H9 (cell line): Measurements from ENCODE around the gene SCNN1G. TPM values are rescaled to one million over a fixed set of nuclear protein-coding genes. Genes with fewer than 3 reads are reported as not detected.
"Not testable (repeated sequence)": the region's sequence is repeated elsewhere in the genome, so short reads cannot be mapped to it uniquely, and the experiment has no call there.

Experiments
- DNase-seq: peaks from one replicate; pipeline ENCODE4 v3.0.0-alpha.2; 2017
- H2AFZ ChIP-seq: one replicate; pipeline ENCODE4 v1.6.1; 2013; ENCODE audit warnings: mild to moderate bottlenecking, low read length, control low read depth, moderate library complexity
- H2AK5ac ChIP-seq: 2 replicates; pipeline ENCODE4 v1.6.1; 2013; ENCODE audit warnings: low read length, control low read depth, mixed read lengths; ENCODE audit not compliant: insufficient read length
- H2BK120ac ChIP-seq: one replicate; pipeline ENCODE4 v1.6.1; 2013; ENCODE audit warnings: low read depth, mild to moderate bottlenecking, low read length, control low read depth, inconsistent platforms; ENCODE audit not compliant: poor library complexity, severe bottlenecking
- H2BK12ac ChIP-seq: 2 replicates; pipeline ENCODE4 v1.6.1; 2013; ENCODE audit warnings: low read length, control low read depth, mixed read lengths, low read depth; ENCODE audit not compliant: insufficient read length
- H2BK15ac ChIP-seq: 2 replicates; pipeline ENCODE4 v1.6.1; 2013; ENCODE audit warnings: low read depth, low read length, control low read depth
- H2BK20ac ChIP-seq: one replicate; pipeline ENCODE4 v1.6.1; 2013; ENCODE audit warnings: low read depth, mild to moderate bottlenecking, low read length, control low read depth, inconsistent platforms; ENCODE audit not compliant: poor library complexity, severe bottlenecking
- H2BK5ac ChIP-seq: 2 replicates; pipeline ENCODE4 v1.6.1; 2013; ENCODE audit warnings: low read length, control low read depth, mixed read lengths; ENCODE audit not compliant: insufficient read length
- H3K14ac ChIP-seq: 2 replicates; pipeline ENCODE4 v1.6.1; 2013; ENCODE audit warnings: low read length, control low read depth; ENCODE audit not compliant: insufficient read depth
- H3K18ac ChIP-seq: 2 replicates; pipeline ENCODE4 v1.6.1; 2013; ENCODE audit warnings: low read depth, mild to moderate bottlenecking, mixed read lengths, low read length, control low read depth; ENCODE audit not compliant: insufficient read length
- H3K23ac ChIP-seq: 2 replicates; pipeline ENCODE4 v1.6.1; 2013; ENCODE audit warnings: low read length, control low read depth, mixed read lengths, low read depth; ENCODE audit not compliant: insufficient read length
- H3K23me2 ChIP-seq: 2 replicates; pipeline ENCODE4 v1.6.1; 2013; ENCODE audit warnings: low read depth, mild to moderate bottlenecking, mixed read lengths, low read length, control low read depth; ENCODE audit not compliant: insufficient read length, poor library complexity, severe bottlenecking
- H3K27ac ChIP-seq: 2 replicates; pipeline ENCODE4 v1.5.1; 2013; ENCODE audit warnings: low read length, control low read depth, mixed read lengths, low read depth; ENCODE audit not compliant: insufficient read length
- H3K27me3 ChIP-seq: 2 replicates; pipeline ENCODE4 v1.6.1; 2013; ENCODE audit warnings: low read length, control low read depth, inconsistent platforms; ENCODE audit not compliant: insufficient read depth
- H3K4ac ChIP-seq: 2 replicates; pipeline ENCODE4 v1.6.1; 2013; ENCODE audit warnings: low read depth, mild to moderate bottlenecking, control low read depth, inconsistent platforms, low read length, moderate library complexity
- H3K4me1 ChIP-seq: 2 replicates; pipeline ENCODE4 v1.6.1; 2013; ENCODE audit warnings: low read length, control low read depth, inconsistent platforms; ENCODE audit not compliant: insufficient read depth
- H3K4me2 ChIP-seq: 2 replicates; pipeline ENCODE4 v1.6.1; 2013; ENCODE audit warnings: low read length, control low read depth, mixed read lengths; ENCODE audit not compliant: insufficient read length, insufficient read depth
- H3K56ac ChIP-seq: 2 replicates; pipeline ENCODE4 v1.6.1; 2013; ENCODE audit warnings: low read depth, mild to moderate bottlenecking, mixed read lengths, low read length, control low read depth; ENCODE audit not compliant: insufficient read length
- H3K79me1 ChIP-seq: 2 replicates; pipeline ENCODE4 v1.6.1; 2013; ENCODE audit warnings: low read depth, mild to moderate bottlenecking, moderate library complexity, low read length, control low read depth, inconsistent platforms; ENCODE audit not compliant: insufficient read depth, poor library complexity, severe bottlenecking
- H3K79me2 ChIP-seq: 2 replicates; pipeline ENCODE4 v1.6.1; 2013; ENCODE audit warnings: low read length, control low read depth, inconsistent platforms; ENCODE audit not compliant: insufficient read depth
- H3K9ac ChIP-seq: 2 replicates; pipeline ENCODE4 v1.6.1; 2013; ENCODE audit warnings: low read length, control low read depth, mixed read lengths; ENCODE audit not compliant: insufficient read length; ENCODE audit errors: extremely low read depth
- H3K9me3 ChIP-seq: one replicate; pipeline ENCODE4 v1.6.1; 2013; ENCODE audit warnings: low read depth, low read length, inconsistent platforms; ENCODE audit not compliant: control insufficient read depth
- H3T11ph ChIP-seq: one replicate; pipeline ENCODE4 v1.6.1; 2013; ENCODE audit warnings: mild to moderate bottlenecking, low read length, control low read depth, inconsistent platforms
- H4K20me1 ChIP-seq: one replicate; pipeline ENCODE4 v1.6.1; 2013; ENCODE audit not compliant: control insufficient read depth, insufficient read length, insufficient read depth
- H4K5ac ChIP-seq: 2 replicates; pipeline ENCODE4 v1.6.1; 2013; ENCODE audit warnings: low read depth, mild to moderate bottlenecking, mixed read lengths, low read length, control low read depth; ENCODE audit not compliant: insufficient read length
- H4K8ac ChIP-seq: replicated peaks from 2 replicates; pipeline ENCODE4 v1.6.1; 2013; ENCODE audit warnings: low read length, control low read depth, mixed read lengths, low read depth; ENCODE audit not compliant: insufficient read length
- H4K91ac ChIP-seq: 2 replicates; pipeline ENCODE4 v1.6.1; 2013; ENCODE audit warnings: low read depth, mild to moderate bottlenecking, moderate library complexity, mixed read lengths, low read length, control low read depth; ENCODE audit not compliant: insufficient read length
- H3K27ac Mint-ChIP-seq, 3 experiments: 2 replicates in 2 of 3; 3 replicates in 1 of 3; pipeline ENCODE4 v1.8.0; 2020 to 2021; ENCODE audit warnings: mixed read lengths in 3 of 3, mild to moderate bottlenecking in 1 of 3, moderate library complexity in 1 of 3
- H3K27me3 Mint-ChIP-seq: 2 replicates; pipeline ENCODE4 v1.8.0; 2021; ENCODE audit warnings: low read depth, mild to moderate bottlenecking, moderate library complexity, mixed read lengths
- H3K36me3 Mint-ChIP-seq, 3 experiments: 2 replicates in 2 of 3; 3 replicates in 1 of 3; pipeline ENCODE4 v1.8.0; 2020 to 2021; ENCODE audit warnings: low read depth in 3 of 3, mixed read lengths in 3 of 3; ENCODE audit not compliant: insufficient read depth in 1 of 3
- H3K4me1 Mint-ChIP-seq, 2 experiments: 2 replicates each; pipeline ENCODE4 v1.8.0; 2020; ENCODE audit warnings: mixed read lengths in 2 of 2
- H3K4me3 Mint-ChIP-seq, 2 experiments: 2 replicates in 1 of 2; 3 replicates in 1 of 2; pipeline ENCODE4 v1.8.0; 2020 to 2021; ENCODE audit warnings: mild to moderate bottlenecking in 2 of 2, mixed read lengths in 2 of 2, moderate library complexity in 1 of 2
- H3K9me3 Mint-ChIP-seq, 2 experiments: 2 replicates in 1 of 2; 3 replicates in 1 of 2; pipeline ENCODE4 v1.8.0; 2020; ENCODE audit warnings: mild to moderate bottlenecking in 2 of 2, mixed read lengths in 2 of 2, moderate library complexity in 1 of 2
- WGBS: extraction: QIAGEN DNeasy Blood & Tissue Kit; methylation state at CpG from one replicate; pipeline ENCODE4 v1.1.7; 2013; ENCODE audit warnings: missing lambda C conversion rate, low lambda C conversion rate, mixed read lengths; ENCODE audit not compliant: insufficient read length; ENCODE audit errors: extremely low coverage; 5-methylcytosine and 5-hydroxymethylcytosine counted together
- total RNA-seq: library from RNA; stranded (reverse); gene quantifications from 2 replicates; pipeline ENCODE4 v1.2.1, GENCODE V29; 2021
- TF ChIP-seq, protein P1 (sequence below): fragments of 200-600 bp; sonication (generic); conservative IDR thresholded peaks from 3 replicates; pipeline ENCODE4 v1.8.0; 2021; ENCODE audit warnings: antibody characterized with exemption, mild to moderate bottlenecking

SCNN1G gene
- total RNA-seq, 1 experiment from 2014 or later = 0.74 TPM

GRCh38 chr16:23252310-23252709, 69.8 kb downstream of the SCNN1G start:
- Histone ChIP-seq H3K18ac (no peak overlapping the region), H2BK120ac (no peak overlapping the region), H3K4ac (no peak overlapping the region), H3K27ac (no peak overlapping the region), H3K27me3 (no peaks in the 10 kb centered on the region), H4K91ac (no peak overlapping the region), H2BK20ac (no peak overlapping the region), H3K23ac (no peak overlapping the region), H3K14ac (no peak overlapping the region), H4K20me1 (no peaks in the 10 kb centered on the region), H4K8ac (no peak overlapping the region), H3K9me3 (no peaks in the 10 kb centered on the region), H3K79me2 (no peaks in the 10 kb centered on the region), H3K23me2 (no peaks in the 10 kb centered on the region), H3T11ph (no peak overlapping the region), H3K56ac (no peak overlapping the region), H2BK5ac (no peak overlapping the region), H4K5ac (no peak overlapping the region), H3K9ac (no peak overlapping the region), H2AFZ (no peak overlapping the region), H2BK15ac (no peak overlapping the region), H3K79me1 (no peaks in the 10 kb centered on the region), H2BK12ac (no peak overlapping the region), H2AK5ac (no peak overlapping the region), H3K4me2 (no peak overlapping the region), H3K4me1 (no peaks in the 10 kb centered on the region)
- Mint-ChIP-seq H3K4me1 (no peaks in the 10 kb centered on the region), H3K4me3 (no peak overlapping the region), H3K36me3 (no peaks in the 10 kb centered on the region; a peak in 2 of 7 replicates), H3K9me3 (peaks cover 10 to 13% of the 10 kb centered on the region in 2 experiments; a peak in 4 of 5 replicates), H3K27me3 (no peaks in the 10 kb centered on the region; the same call in 1 of the 2 replicates), H3K27ac (no peak overlapping the region)
- DNase-seq = no peak
- no CpG with 5 or more reads among the region's 5 CpGs for WGBS
- TF ChIP-seq, protein P1, sequence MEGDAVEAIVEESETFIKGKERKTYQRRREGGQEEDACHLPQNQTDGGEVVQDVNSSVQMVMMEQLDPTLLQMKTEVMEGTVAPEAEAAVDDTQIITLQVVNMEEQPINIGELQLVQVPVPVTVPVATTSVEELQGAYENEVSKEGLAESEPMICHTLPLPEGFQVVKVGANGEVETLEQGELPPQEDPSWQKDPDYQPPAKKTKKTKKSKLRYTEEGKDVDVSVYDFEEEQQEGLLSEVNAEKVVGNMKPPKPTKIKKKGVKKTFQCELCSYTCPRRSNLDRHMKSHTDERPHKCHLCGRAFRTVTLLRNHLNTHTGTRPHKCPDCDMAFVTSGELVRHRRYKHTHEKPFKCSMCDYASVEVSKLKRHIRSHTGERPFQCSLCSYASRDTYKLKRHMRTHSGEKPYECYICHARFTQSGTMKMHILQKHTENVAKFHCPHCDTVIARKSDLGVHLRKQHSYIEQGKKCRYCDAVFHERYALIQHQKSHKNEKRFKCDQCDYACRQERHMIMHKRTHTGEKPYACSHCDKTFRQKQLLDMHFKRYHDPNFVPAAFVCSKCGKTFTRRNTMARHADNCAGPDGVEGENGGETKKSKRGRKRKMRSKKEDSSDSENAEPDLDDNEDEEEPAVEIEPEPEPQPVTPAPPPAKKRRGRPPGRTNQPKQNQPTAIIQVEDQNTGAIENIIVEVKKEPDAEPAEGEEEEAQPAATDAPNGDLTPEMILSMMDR = no peak

DNA sequence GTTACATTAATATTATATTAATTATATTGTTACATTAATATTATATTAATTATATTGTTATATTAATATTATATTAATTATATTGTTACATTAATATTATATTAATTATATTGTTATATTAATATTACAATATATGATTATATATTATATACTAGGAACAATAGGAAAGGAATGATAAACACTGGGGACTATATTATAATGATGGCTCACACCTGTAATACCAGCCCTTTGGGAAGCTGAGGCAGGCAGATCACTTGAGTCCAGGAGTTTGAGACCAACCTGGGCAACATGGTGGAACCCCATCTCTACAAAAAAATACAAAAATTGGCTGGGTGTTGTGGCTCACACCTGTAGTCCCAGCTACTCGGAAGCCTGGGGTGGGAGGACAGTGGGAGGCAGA, 71.1 kb downstream of the SCNN1G start:
- H3K36me3 Mint-ChIP-seq, H3K23ac ChIP-seq, H3K9ac ChIP-seq, H4K91ac ChIP-seq, H3K4ac ChIP-seq, H3K4me1 Mint-ChIP-seq, H3K4me1 ChIP-seq, H4K8ac ChIP-seq, H3K23me2 ChIP-seq, H3K79me2 ChIP-seq, H2BK20ac ChIP-seq, H3K4me2 ChIP-seq, H3K27ac Mint-ChIP-seq, H2BK15ac ChIP-seq, H3K79me1 ChIP-seq, H3K9me3 ChIP-seq, H3K27ac ChIP-seq, H2AK5ac ChIP-seq, H3K14ac ChIP-seq, H2BK5ac ChIP-seq, H3K56ac ChIP-seq, H3K4me3 Mint-ChIP-seq, H2BK120ac ChIP-seq, H3K27me3 ChIP-seq, H3K18ac ChIP-seq, H4K20me1 ChIP-seq, H3K27me3 Mint-ChIP-seq, H4K5ac ChIP-seq, H2AFZ ChIP-seq, DNase-seq, H2BK12ac ChIP-seq, H3T11ph ChIP-seq: not testable (repeated sequence)
- H3K9me3 Mint-ChIP-seq = peaks cover 10 to 13% of the 10 kb centered on the region in 2 experiments; a peak in 4 of 5 replicates
- no CpG with 5 or more reads among the region's 1 CpG for WGBS
